B cell (primary cell): ENCODE data around the gene ADCY7.

Source experiments
- CTCF ChIP-seq: fragments of 200-600 bp; IDR thresholded peaks from one replicate; pipeline ENCODE4 v1.8.0; 2022; ENCODE audit warnings: antibody characterized with exemption, mild to moderate bottlenecking
- EZH2 ChIP-seq: IDR thresholded peaks from 2 replicates; pipeline ENCODE4 v1.6.1; 2012; ENCODE audit warnings: borderline replicate concordance, low read depth, mild to moderate bottlenecking, moderate library complexity, low read length; ENCODE audit not compliant: insufficient read depth, poor library complexity, severe bottlenecking

- TF ChIP-seq CTCF (no peak), EZH2 (no peak)
Observed at GRCh38 chr16:50244504-50245416, 21.6 kb upstream of the ADCY7 start.
